Activated CD8-positive, alpha-beta T cell treated with anti-CD3 and anti-CD28 coated beads, Interleukin-2, amount 10 ng/mL, durations not matched to agents 7 days and 5 days (primary cell): ENCODE results near the gene ZNF500. TPM values are rescaled to one million over a fixed set of nuclear protein-coding genes. Genes with fewer than 3 reads are reported as not detected.

ENCODE experiments used
- ATAC-seq: fragments of 150-1000 bp; cut with Tn5 transposase; one replicate; pipeline ENCODE4 v1.10.0; 2021; ENCODE audit warnings: moderate library complexity
- CTCF ChIA-PET: fragments of 350-600 bp; sonication (Branson Sonifier 250); formaldehyde crosslinking; loops from one replicate; lab custom pipeline; 2021; ENCODE audit warnings: antibody characterized with exemption; lab: Charles Lee
- POLR2A ChIA-PET: fragments of 350-600 bp; sonication (Branson Sonifier 250); formaldehyde crosslinking; loops from one replicate; lab custom pipeline; 2021; ENCODE audit warnings: antibody characterized with exemption; lab: Charles Lee
- DNase-seq: peaks from one replicate; pipeline ENCODE4 v3.0.0-alpha.2; 2020
- H3K27ac Mint-ChIP-seq: one replicate; pipeline ENCODE4 v1.8.0; 2021; ENCODE audit warnings: mild to moderate bottlenecking, mixed read lengths
- H3K27me3 Mint-ChIP-seq: one replicate; pipeline ENCODE4 v1.8.0; 2021; ENCODE audit warnings: low read depth, mixed read lengths
- H3K36me3 Mint-ChIP-seq: one replicate; pipeline ENCODE4 v1.8.0; 2021; ENCODE audit warnings: low read depth, mixed read lengths
- H3K4me1 Mint-ChIP-seq: one replicate; pipeline ENCODE4 v1.8.0; 2021; ENCODE audit warnings: low read depth, mixed read lengths
- H3K4me3 Mint-ChIP-seq: one replicate; pipeline ENCODE4 v1.8.0; 2021; ENCODE audit warnings: mild to moderate bottlenecking, mixed read lengths
- H3K9me3 Mint-ChIP-seq: one replicate; pipeline ENCODE4 v1.8.0; 2022; ENCODE audit warnings: mixed read lengths; ENCODE audit not compliant: insufficient read depth
- total RNA-seq, 2 experiments: library from RNA; stranded (reverse); gene quantifications; one replicate each; pipeline ENCODE4 v1.2.3, GENCODE V29; 2021

Gene ZNF500
- total RNA-seq, 2 experiments from 2014 or later: 14.0 to 14.9 TPM

DNA sequence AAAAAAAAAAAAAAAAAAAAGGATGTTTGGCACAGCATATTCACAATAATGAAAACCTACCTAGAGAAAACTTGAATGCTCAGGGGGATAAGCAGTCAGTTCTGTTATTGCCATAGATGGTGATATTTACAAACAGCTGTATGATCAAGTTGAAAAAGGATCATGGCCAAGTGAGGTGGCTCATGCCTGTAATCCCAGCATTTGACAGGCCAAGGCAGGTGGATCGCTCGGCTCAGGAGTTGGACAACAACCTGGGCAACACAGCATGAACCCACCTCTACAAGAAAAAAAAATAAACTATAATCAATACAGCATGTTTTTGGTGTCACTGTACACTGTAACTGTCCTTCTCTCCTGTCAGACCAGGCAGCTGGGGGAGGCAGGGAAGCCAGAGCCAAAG is 52.0 kb downstream of the ZNF500 start:
- ATAC-seq: no peak
- ChIA-PET CTCF (interaction anchor here (1.0 kb wide), 1 partner anchor 99 kb away, joined by 3 read pairs; no protein-coding TSS in a partner anchor), POLR2A (no interaction called here)
- H3K4me1 Mint-ChIP-seq: no peaks in the 10 kb centered on the region
- H3K36me3 Mint-ChIP-seq: peaks cover 5% of the 10 kb centered on the region
- H3K27ac Mint-ChIP-seq: no peak overlapping the region
- DNase-seq: no peak
- no peaks in the 10 kb centered on the region for H3K27me3 Mint-ChIP-seq
- H3K4me3 Mint-ChIP-seq: no peak overlapping the region
- no peaks in the 10 kb centered on the region for H3K9me3 Mint-ChIP-seq

GRCh38 chr16:4713663-4714501 is 53.1 kb downstream of the ZNF500 start:
- DNase-seq (no peak), ATAC-seq (no peak)
- ChIA-PET CTCF (interaction anchor here (1.0 kb wide), 1 partner anchor 98 kb away, joined by 3 read pairs; no protein-coding TSS in a partner anchor), POLR2A (no interaction called here)
- no peak overlapping the region for H3K27ac Mint-ChIP-seq
- H3K36me3 Mint-ChIP-seq: peaks cover 10% of the 10 kb centered on the region
- H3K27me3 Mint-ChIP-seq: no peaks in the 10 kb centered on the region
- H3K9me3 Mint-ChIP-seq: no peaks in the 10 kb centered on the region
- H3K4me3 Mint-ChIP-seq: no peak overlapping the region
- no peaks in the 10 kb centered on the region for H3K4me1 Mint-ChIP-seq

DNA sequence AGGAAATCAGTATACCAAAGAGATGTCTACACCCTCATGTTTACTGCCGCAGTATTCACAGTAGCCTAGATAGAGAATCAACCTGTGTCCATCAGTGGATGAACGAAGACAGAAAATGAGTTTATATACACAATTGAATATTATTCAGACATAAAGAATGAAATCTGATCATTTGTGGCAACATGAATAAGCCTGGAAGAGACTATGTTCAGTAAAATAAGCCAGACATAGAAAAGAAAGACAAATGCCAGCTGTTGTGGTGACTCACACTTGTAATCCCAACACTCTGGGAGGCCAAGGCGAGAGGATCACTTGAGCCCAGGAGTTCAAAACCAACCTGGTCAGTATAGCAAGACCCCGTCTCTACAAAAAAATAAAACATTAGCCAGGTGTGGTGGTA is 57.5 kb downstream of the ZNF500 start:
- peaks cover 15% of the 10 kb centered on the region for H3K36me3 Mint-ChIP-seq
- no peaks in the 10 kb centered on the region for H3K9me3 Mint-ChIP-seq
- no peak overlapping the region for H3K27ac Mint-ChIP-seq
- ATAC-seq (no peak), DNase-seq (no peak)
- H3K4me1 Mint-ChIP-seq: peaks cover 6% of the 10 kb centered on the region
- CTCF ChIA-PET: interaction anchor here (1.4 kb wide), 1 partner anchor 85 kb away, joined by 4 read pairs; the partner anchor contains the start of gene MGRN1
- no peaks in the 10 kb centered on the region for H3K27me3 Mint-ChIP-seq
- no peak overlapping the region for H3K4me3 Mint-ChIP-seq
- POLR2A ChIA-PET: no interaction called here

DNA sequence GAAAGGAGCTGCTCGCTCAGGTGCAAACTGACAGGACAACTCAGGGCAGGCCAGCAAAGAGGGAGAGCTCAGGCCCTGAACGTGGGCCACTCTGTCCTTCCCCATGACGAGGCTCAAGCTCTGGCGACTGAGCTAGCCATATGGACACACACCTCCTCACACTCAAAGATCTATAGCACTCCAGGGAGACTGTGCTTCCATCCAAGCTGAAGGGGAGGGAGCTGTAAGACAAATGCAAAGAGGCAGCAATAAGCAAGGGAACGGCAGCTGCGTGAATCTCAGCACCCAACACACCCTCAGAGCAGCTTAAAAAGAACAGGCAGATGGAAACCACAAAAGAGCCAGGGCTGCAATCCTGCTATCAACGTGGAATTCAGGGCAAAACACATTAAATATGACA is 60.1 kb downstream of the ZNF500 start:
- H3K4me1 Mint-ChIP-seq: peaks cover 24% of the 10 kb centered on the region
- H3K36me3 Mint-ChIP-seq: peaks cover 20% of the 10 kb centered on the region
- H3K4me3 Mint-ChIP-seq: no peak overlapping the region
- H3K27me3 Mint-ChIP-seq: no peaks in the 10 kb centered on the region
- ATAC-seq: no peak
- no peak overlapping the region for H3K27ac Mint-ChIP-seq
- no peaks in the 10 kb centered on the region for H3K9me3 Mint-ChIP-seq
- POLR2A ChIA-PET: interaction anchor here (0.6 kb wide), 1 partner anchor 255 kb away, joined by 5 read pairs; no protein-coding TSS in a partner anchor
- CTCF ChIA-PET: interaction anchor here (2.1 kb wide), 1 partner anchor 57 kb away, joined by 4 read pairs; no protein-coding TSS in a partner anchor
- no peak for DNase-seq

DNA sequence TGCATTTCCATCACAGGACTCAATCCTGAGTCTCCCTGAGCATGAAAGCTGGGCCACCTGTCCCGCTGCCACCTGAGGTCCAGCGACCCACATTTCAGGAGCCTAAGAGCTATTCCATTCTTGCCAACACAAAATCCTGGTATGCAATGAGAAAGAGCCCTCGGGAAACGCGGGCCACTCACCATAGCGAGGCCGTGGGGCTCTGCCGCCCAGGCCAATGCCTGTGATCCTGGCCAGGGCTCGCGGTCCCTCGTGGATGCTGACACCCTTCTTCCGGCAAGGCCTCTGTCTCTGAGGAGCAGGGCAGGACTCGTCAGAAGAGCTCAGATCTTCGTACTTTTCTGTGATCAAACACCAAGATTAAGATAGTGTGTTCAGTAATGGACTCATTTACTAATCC is 62.0 kb downstream of the ZNF500 start:
- CTCF ChIA-PET: interaction anchor here (2.1 kb wide), 1 partner anchor 55 kb away, joined by 4 read pairs; no protein-coding TSS in a partner anchor

DNA sequence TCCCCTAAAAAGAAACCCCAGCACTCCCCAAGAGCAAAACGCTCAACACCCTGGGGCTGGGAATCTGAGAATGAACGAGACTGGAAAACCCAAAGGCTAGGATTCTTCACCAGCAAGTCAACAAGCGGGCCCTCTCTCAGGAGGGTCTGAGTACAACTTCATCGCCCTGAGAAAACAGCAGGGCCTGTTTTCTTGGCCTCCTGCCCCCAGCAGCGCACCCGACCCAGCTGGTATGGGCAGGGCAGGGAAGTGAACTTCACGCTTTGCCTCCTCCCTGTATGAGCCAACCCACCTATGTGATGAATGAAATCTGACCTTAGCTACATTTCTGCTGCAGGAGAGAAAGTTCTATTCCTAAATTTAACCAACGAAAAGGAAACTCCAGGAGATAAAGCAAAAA is 62.5 kb downstream of the ZNF500 start:
- DNase-seq (no peak), ATAC-seq (no peak)
- Mint-ChIP-seq H3K36me3 (peaks cover 17% of the 10 kb centered on the region), H3K27me3 (no peaks in the 10 kb centered on the region), H3K4me1 (peaks cover 46% of the 10 kb centered on the region), H3K27ac (peak overlapping the region; percentile 5), H3K9me3 (no peaks in the 10 kb centered on the region), H3K4me3 (no peak overlapping the region)
- ChIA-PET POLR2A (interaction anchor here (1.2 kb wide), 1 partner anchor 10 kb away, joined by 5 read pairs; the partner anchor contains the start of gene NUDT16L1), CTCF (interaction anchor here (2.1 kb wide), 1 partner anchor 55 kb away, joined by 4 read pairs; no protein-coding TSS in a partner anchor)

More for the DNA sequence above, 62.0 kb downstream of the ZNF500 start:
- Mint-ChIP-seq H3K36me3 (peaks cover 16% of the 10 kb centered on the region), H3K4me1 (peaks cover 41% of the 10 kb centered on the region), H3K4me3 (no peak overlapping the region), H3K27me3 (no peaks in the 10 kb centered on the region), H3K27ac (peak overlapping the region; percentile 5), H3K9me3 (no peaks in the 10 kb centered on the region)
- ATAC-seq: no peak
- POLR2A ChIA-PET: interaction anchor here (1.2 kb wide), 1 partner anchor 11 kb away, joined by 5 read pairs; the partner anchor contains the start of gene NUDT16L1
- no peak for DNase-seq

DNA sequence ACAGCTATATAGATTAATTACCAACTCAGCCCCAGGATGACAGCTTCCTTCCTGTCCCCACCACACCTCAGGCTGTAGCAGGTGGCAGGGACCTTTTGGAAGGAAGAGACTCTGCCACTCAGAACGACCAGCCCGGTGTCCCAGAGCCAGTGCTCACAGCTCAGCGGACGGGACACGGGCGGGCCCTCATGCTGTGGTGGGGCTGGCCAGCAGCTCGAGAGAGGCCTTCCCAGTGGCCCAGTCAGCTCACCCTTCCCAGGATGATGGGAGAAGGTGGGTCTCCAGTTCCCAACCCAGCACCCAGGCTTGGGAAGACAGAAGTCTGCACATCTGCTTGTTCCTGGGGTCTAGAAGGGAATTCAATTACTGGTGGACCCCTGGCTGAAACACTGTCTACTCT is 63.1 kb downstream of the ZNF500 start:
- Mint-ChIP-seq H3K4me1 (peaks cover 52% of the 10 kb centered on the region), H3K27me3 (no peaks in the 10 kb centered on the region), H3K9me3 (no peaks in the 10 kb centered on the region), H3K27ac (no peak overlapping the region), H3K4me3 (no peak overlapping the region), H3K36me3 (peaks cover 23% of the 10 kb centered on the region)
- DNase-seq: no peak
- CTCF ChIA-PET: no interaction called here
- POLR2A ChIA-PET: no interaction called here
- ATAC-seq: no peak

DNA sequence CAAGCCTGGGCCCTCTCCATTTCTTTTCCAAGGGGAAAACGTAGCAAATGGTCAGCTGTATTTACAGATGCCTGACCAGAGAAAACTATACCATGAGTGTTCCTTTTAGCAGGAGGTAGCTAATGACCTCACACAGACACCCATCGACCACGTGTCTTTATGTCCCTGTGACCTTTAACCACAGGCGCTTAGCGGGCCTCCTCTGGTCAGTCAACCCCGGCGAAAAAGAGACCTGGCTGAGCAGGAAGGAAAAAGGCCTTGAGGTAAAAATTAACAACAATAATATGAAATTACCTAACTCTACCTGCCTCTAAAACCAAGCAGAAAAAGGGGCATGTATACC is 64.5 kb downstream of the ZNF500 start:
- Mint-ChIP-seq H3K27ac (no peak overlapping the region), H3K4me3 (no peak overlapping the region), H3K4me1 (peaks cover 52% of the 10 kb centered on the region), H3K36me3 (peaks cover 29% of the 10 kb centered on the region), H3K9me3 (no peaks in the 10 kb centered on the region), H3K27me3 (no peaks in the 10 kb centered on the region)
- ATAC-seq (no peak), DNase-seq (no peak)
- CTCF ChIA-PET: no interaction called here
- POLR2A ChIA-PET: no interaction called here

DNA sequence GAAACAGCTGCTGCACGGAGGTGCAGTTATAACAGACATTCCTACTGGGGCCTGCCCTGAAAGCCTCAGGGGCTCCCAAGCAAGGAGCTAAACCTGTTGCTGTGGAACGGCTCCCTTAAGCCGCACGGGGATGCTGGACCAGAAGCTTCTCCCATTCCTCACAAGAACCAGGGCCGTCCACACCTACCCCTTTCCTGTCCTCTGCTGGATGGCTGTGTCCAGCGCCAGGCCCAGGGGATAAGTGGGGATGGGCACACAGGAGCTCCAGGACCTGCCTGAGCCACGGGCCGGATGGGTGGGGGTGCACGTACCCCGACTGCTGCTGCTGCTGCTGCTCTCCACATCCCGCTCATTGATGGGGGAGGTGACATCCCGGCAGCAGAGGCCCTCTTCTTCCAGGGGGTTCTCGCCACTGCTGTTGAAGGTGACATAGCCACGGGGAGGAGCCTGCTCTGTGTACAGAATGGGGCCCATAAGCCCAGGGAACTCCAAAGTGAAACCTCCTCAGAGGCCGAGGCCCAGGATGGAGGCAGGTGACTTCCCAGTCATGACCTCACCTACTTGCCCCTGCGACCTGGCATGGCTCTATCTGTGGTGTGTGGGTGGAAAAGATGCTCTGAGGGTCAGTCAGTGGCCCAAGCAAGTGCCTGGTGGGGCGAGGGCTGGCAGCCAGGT is 65.0 kb downstream of the ZNF500 start:
- no peak overlapping the region for H3K4me3 Mint-ChIP-seq
- DNase-seq (no peak), ATAC-seq (no peak)
- H3K4me1 Mint-ChIP-seq: peaks cover 52% of the 10 kb centered on the region
- no peaks in the 10 kb centered on the region for H3K27me3 Mint-ChIP-seq
- ChIA-PET POLR2A (no interaction called here), CTCF (no interaction called here)
- H3K9me3 Mint-ChIP-seq: no peaks in the 10 kb centered on the region
- H3K27ac Mint-ChIP-seq: no peak overlapping the region
- peaks cover 28% of the 10 kb centered on the region for H3K36me3 Mint-ChIP-seq

DNA sequence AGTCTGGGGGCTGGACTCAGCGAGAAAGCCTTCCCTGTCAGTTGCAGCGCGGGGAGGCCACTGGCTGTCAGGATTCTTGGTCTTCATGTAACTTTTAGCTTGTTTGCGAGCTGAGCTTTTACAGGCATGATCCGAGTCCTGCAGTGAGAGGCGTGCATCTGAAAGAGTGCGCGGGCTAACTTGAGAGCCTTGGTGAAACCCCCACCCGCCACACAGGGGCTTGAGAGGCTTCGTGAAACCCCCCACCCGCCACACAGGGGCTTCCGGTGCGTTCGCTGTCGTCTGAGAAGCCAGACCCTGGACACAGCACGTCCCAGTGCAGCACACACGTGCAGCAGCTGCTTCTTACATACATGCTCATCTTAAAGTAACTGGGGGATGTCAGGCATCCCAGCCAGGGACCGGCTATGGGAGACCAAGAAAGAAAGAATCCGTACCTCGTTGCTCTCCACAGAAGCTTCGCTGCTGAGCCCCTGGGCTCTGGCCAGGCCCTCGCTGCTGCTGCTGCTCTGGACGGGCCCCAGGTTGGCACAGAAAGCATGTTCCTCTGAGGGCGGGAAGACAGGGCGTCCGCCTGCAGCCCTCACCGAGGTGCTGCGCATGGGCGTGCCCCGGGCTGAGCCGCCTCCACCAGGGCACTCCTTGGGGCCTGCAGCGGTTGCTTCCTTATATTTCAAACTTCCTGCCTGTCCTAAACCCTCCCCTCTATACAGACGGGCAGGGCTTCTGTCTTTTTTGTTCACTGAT is 65.8 kb downstream of the ZNF500 start:
- H3K27me3 Mint-ChIP-seq: no peaks in the 10 kb centered on the region
- ChIA-PET POLR2A (no interaction called here), CTCF (interaction anchor here (1.6 kb wide), 1 partner anchor 33 kb away, joined by 4 read pairs; the partner anchor contains the start of genes ANKS3 and DNAAF8)
- ATAC-seq: no peak
- no peaks in the 10 kb centered on the region for H3K9me3 Mint-ChIP-seq
- no peak overlapping the region for H3K4me3 Mint-ChIP-seq
- no peak for DNase-seq
- H3K4me1 Mint-ChIP-seq: peaks cover 52% of the 10 kb centered on the region
- no peak overlapping the region for H3K27ac Mint-ChIP-seq
- H3K36me3 Mint-ChIP-seq: peaks cover 29% of the 10 kb centered on the region

DNA sequence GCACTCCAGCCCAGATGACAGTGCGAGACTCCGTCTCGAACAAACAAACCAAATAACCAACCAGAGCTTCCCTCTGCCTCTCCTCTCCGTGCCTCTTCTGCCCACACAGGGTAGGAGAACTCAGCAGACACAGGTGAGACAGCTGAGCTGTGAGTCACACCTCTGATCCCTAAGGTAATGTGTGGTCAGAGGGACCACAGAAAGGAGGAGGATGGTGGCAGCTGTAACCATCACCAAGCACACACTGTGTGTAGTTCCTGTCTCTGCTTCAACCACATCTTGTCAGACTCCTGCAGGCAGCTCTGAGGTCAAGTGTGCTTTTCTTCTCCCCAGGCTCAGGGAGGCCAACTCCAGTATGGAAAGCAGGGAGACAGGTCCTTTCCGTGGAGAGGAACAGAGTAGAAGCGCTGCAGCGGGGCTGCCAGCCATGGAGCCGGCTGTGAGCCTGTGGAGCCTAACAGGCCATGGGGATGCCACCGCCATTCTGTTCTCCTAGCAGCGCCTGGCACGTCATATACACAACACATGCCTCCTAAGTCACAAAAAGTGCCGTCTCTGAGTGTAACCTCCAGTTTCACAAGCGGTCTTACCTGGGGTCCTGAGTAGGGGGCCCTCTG is 66.5 kb downstream of the ZNF500 start:
- Mint-ChIP-seq H3K36me3 (peaks cover 32% of the 10 kb centered on the region), H3K4me3 (no peak overlapping the region), H3K9me3 (no peaks in the 10 kb centered on the region), H3K4me1 (peaks cover 55% of the 10 kb centered on the region), H3K27ac (peak overlapping the region; percentile 72), H3K27me3 (no peaks in the 10 kb centered on the region)
- DNase-seq: peak; percentile 78
- peak; percentile 87 for ATAC-seq
- CTCF ChIA-PET: interaction anchor here (1.6 kb wide), 1 partner anchor 34 kb away, joined by 4 read pairs; the partner anchor contains the start of genes ANKS3 and DNAAF8
- POLR2A ChIA-PET: no interaction called here
